Thyroid gland (tissue), 4 donors: ENCODE data around the gene SHROOM3. TPM values are rescaled to one million over a fixed set of nuclear protein-coding genes. Genes with fewer than 3 reads are reported as not detected.
"Not testable (repeated sequence)": the region's sequence is repeated elsewhere in the genome, so short reads cannot be mapped to it uniquely, and the experiment has no call there.

Source experiments
- DNase-seq, 2 donors: peaks; one replicate each; pipeline ENCODE4 v3.0.0-alpha.2; 2019
- H3K27ac ChIP-seq, 3 donors: fragments of 200-600 bp; sonication (generic); 1 replicate in 2 of 3; 2 replicates in 1 of 3; pipeline ENCODE4 v1.5.1; 2016 to 2019; ENCODE audit warnings: mild to moderate bottlenecking in 1 of 3, moderate library complexity in 1 of 3
- H3K27me3 ChIP-seq: fragments of 200-600 bp; sonication (generic); one replicate; pipeline ENCODE4 v1.5.1; 2019
- H3K36me3 ChIP-seq, 2 donors: fragments of 200-600 bp; sonication (generic); one replicate each; pipeline ENCODE4 v1.5.1; 2016 to 2019
- H3K4me1 ChIP-seq, 2 donors: fragments of 200-600 bp; sonication (generic); one replicate each; pipeline ENCODE4 v1.5.1; 2017 to 2019
- H3K4me3 ChIP-seq, 3 donors: fragments of 200-600 bp; sonication (generic); replicated peaks in 1 of 3; 1 replicate in 2 of 3; 2 replicates in 1 of 3; pipeline ENCODE4 v1.5.1; 2016; ENCODE audit warnings: mild to moderate bottlenecking in 1 of 3
- H3K9me3 ChIP-seq: fragments of 200-600 bp; sonication (generic); one replicate; pipeline ENCODE4 v1.5.1; 2017
- POLR2A ChIP-seq, 2 donors: fragments of 450-650 bp; IDR thresholded peaks; one replicate each; pipeline ENCODE4 v1.6.1; 2017; ENCODE audit warnings: antibody characterized with exemption in 2 of 2, mild to moderate bottlenecking in 2 of 2, moderate library complexity in 1 of 2
- WGBS, 2 donors: methylation state at CpG; one replicate each; pipeline ENCODE4 v1.1.5; 2017; 5-methylcytosine and 5-hydroxymethylcytosine counted together
- intact Hi-C: fragments of 100-400 bp; cut with DNase I; formaldehyde crosslinking; loops from one replicate; pipeline ENCODE4 v1.15.1; 2023
- total RNA-seq, 4 donors: library from RNA; depleted of rRNA; stranded (reverse); fragments of >200 nt; gene quantifications; one replicate each; pipeline ENCODE4 v1.2.3, GENCODE V29; 2016
- TF ChIP-seq, protein P1 (sequence below), 6 experiments: fragments of 200-600 bp in 3 of 6; fragments of 450-650 bp in 3 of 6; sonication (generic) in 3 of 6; IDR thresholded peaks; one replicate each; pipeline ENCODE4 v1.5.1; 2016 to 2019; ENCODE audit warnings: antibody characterized with exemption in 6 of 6, mild to moderate bottlenecking in 2 of 6, inconsistent platforms in 1 of 6, moderate library complexity in 1 of 6

SHROOM3 gene
- total RNA-seq, 4 donors from 2014 or later: 41.7 to 77.8 (median 62.0) TPM

DNA sequence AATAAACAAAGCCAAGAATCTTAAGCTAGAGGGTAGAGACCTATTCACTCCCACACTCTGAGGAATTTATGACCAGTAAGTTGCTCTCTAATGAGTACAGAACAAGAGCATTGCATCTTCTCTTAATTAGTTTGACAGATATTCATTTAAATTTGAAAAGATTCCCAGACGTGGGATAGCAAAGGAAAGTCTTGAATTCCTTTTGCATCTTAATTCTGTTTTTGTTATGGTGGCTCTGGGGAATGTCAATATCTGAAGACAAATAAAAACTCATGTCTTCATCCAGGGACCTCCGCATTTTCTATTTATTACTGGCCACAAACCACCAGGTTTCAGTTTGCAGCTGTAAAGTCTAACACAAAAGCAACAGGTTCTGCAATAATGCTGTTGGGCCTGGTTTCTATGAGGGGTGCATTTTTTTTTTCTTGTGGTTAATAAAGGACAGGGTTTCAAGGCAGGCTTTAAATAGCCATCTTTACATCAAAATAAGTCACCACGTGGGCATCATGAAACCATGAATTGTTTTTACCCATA lies 172.3 kb downstream of the SHROOM3 start:
- no peak overlapping the region for H3K27ac ChIP-seq
- no peak for TF ChIP-seq POLR2A (IDR thresholded peaks at IDR 0.05)
- TF ChIP-seq, protein P1, sequence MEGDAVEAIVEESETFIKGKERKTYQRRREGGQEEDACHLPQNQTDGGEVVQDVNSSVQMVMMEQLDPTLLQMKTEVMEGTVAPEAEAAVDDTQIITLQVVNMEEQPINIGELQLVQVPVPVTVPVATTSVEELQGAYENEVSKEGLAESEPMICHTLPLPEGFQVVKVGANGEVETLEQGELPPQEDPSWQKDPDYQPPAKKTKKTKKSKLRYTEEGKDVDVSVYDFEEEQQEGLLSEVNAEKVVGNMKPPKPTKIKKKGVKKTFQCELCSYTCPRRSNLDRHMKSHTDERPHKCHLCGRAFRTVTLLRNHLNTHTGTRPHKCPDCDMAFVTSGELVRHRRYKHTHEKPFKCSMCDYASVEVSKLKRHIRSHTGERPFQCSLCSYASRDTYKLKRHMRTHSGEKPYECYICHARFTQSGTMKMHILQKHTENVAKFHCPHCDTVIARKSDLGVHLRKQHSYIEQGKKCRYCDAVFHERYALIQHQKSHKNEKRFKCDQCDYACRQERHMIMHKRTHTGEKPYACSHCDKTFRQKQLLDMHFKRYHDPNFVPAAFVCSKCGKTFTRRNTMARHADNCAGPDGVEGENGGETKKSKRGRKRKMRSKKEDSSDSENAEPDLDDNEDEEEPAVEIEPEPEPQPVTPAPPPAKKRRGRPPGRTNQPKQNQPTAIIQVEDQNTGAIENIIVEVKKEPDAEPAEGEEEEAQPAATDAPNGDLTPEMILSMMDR (IDR thresholded peaks at IDR 0.05): no peak
- H3K4me1 ChIP-seq: peaks cover 10 to 22% of the 10 kb centered on the region in 2 donors
- H3K27me3 ChIP-seq: no peaks in the 10 kb centered on the region
- no peak overlapping the region for H3K4me3 ChIP-seq
- WGBS, 2 donors: 73 to 77% methylated on average over 3 of the region's 3 CpGs
- DNase-seq: no peak
- intact Hi-C loops: no loop called here
- H3K36me3 ChIP-seq: no peaks in the 10 kb centered on the region
- no peaks in the 10 kb centered on the region for H3K9me3 ChIP-seq

DNA sequence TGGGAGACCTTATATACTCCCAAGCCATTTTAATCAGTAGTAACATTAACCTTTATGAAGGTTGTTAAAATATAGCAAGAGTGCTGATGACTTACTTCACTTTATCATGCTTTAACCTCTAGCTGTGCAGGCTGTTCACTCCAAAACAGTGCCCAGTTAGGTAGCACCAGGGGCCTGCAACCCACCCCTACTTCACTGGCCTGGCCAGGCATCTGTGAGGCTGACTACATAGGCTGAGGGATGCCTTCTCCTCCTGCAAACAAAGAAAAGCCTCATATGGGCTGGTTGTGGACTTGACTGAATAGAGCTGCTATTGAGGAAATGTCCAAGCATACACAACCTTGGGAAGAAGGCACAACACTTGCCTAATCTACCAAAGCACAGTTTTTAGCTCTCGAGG lies 172.8 kb downstream of the SHROOM3 start:
- WGBS, 2 donors: 100% methylated on average over 1 of the region's 1 CpG
- H3K4me1 ChIP-seq: peaks cover 10 to 18% of the 10 kb centered on the region in 2 donors
- no peaks in the 10 kb centered on the region for H3K36me3 ChIP-seq
- TF ChIP-seq, protein P1 (IDR thresholded peaks at IDR 0.05): no peak
- no peak for TF ChIP-seq POLR2A (IDR thresholded peaks at IDR 0.05)
- intact Hi-C loops: no loop called here
- no peak overlapping the region for H3K27ac ChIP-seq
- no peaks in the 10 kb centered on the region for H3K9me3 ChIP-seq
- no peak for DNase-seq
- H3K27me3 ChIP-seq: no peaks in the 10 kb centered on the region
- no peak overlapping the region for H3K4me3 ChIP-seq

DNA sequence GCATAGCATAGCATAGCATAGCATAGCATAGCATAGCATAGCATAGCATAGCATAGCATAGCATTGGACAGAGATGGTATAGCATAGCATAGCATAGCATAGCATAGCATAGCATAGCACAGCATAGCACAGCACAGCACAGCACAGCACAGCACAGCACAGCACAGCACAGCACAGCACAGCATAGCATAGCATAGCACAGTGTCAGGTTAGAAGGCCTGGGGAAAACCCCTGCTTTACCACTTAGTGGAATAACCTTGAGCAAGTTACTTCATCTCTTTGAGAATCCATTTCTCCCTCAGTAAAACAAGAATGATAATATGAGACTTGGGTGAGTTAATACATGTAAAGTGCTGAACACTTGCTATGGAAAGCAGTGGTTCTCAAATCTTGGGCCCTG lies 173.5 kb downstream of the SHROOM3 start:
- H3K27me3 ChIP-seq, intact Hi-C loops, H3K27ac ChIP-seq, H3K36me3 ChIP-seq, DNase-seq, H3K4me3 ChIP-seq, H3K9me3 ChIP-seq: not testable (repeated sequence)
- H3K4me1 ChIP-seq: peaks cover 10 to 18% of the 10 kb centered on the region in 2 donors

DNA sequence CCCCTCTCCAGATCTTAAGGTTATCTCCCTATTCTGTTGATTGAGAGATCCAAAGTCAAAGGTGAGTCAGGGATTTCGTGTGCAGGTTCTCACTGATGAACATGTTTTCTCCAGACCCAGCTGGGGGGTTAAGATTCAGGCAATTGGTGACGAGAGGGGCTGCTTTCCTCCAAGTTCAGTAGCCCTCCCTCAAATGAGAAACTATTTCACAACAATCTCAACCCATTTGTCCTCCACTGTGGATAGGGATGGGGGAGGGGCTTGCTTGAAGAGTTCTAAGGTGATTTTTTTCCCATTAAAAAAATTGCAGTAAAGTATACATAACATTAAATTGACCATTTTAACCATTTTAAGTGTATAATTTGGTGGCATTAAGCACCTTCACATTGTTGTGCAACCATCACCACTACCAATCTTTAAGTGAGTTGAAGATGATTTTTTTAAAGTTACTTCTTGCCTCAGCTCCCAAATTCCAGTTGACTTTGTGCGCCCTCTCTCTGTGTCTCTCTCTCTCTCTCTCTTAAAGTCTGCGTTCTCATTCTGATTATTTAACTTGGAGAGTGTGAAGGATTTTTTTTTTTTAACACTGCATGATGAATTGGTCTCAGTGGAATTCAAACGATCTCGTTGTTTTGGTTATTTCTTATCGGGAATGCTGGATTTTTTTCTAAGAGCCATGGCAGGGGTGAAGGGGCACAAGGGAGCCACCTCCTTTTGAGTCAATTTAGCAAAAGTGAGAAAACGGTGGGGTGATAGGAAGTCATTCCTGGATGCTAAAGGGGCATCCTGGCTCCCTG lies 175.9 kb downstream of the SHROOM3 start:
- H3K4me1 ChIP-seq: peaks cover 10 to 18% of the 10 kb centered on the region in 2 donors
- TF ChIP-seq POLR2A (IDR thresholded peaks at IDR 0.05): no peak
- TF ChIP-seq, protein P1 (IDR thresholded peaks at IDR 0.05): no peak
- peak overlapping the region in 1 of 3 donors; percentile 5 for H3K4me3 ChIP-seq

DNA sequence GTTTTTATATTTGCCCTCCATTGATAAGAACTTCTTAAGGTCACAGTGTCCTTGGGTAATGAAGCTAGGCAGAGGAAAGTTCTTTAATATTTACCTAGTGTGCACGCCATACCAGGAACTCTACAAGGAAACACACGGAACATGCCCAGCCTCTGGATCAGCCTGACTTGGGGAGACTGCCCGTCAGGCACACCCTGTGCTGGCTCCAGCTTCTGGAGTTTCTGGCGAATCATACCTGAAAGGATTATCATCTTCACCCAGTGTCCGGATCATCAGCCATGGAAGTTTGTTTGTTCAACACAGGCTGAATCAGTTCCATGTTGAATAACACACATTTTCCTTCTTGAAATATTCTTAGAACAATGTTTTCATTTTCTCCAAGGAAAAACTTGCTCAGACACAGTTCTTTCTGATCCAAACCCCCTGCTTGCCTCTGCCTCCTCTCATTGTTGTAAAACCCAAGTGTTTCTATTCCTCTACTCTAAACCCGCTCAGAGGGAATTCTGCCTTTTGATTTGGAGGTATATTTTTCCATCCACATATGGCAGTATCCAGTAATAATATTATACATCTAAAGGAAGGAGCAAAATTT lies 176.7 kb downstream of the SHROOM3 start:
- Histone ChIP-seq H3K36me3 (no peaks in the 10 kb centered on the region), H3K27ac (peak overlapping the region; percentile 9 to 59 (median 50)), H3K9me3 (no peaks in the 10 kb centered on the region), H3K4me1 (peaks cover 10 to 18% of the 10 kb centered on the region in 2 donors), H3K4me3 (peak overlapping the region in 1 of 3 donors; percentile 5), H3K27me3 (no peaks in the 10 kb centered on the region)
- intact Hi-C loops: no loop called here
- peak; percentile 39 to 40 for DNase-seq
- 40 to 71% methylated on average over 6 of the region's 6 CpGs for WGBS, 2 donors
- TF ChIP-seq POLR2A (IDR thresholded peaks at IDR 0.05): no peak
- TF ChIP-seq, protein P1 (IDR thresholded peaks at IDR 0.05): no peak

More for the DNA sequence above, 175.9 kb downstream of the SHROOM3 start:
- DNase-seq: no peak
- H3K27ac ChIP-seq: peak overlapping the region; percentile 9 to 59 (median 50)
- no peaks in the 10 kb centered on the region for H3K27me3 ChIP-seq
- intact Hi-C loops: no loop called here
- WGBS, 2 donors: 39% methylated on average over 8 of the region's 8 CpGs
- H3K9me3 ChIP-seq: no peaks in the 10 kb centered on the region
- no peaks in the 10 kb centered on the region for H3K36me3 ChIP-seq
